A549 (cell line): ENCODE data around the gene COBL.

ENCODE experiments used
- CTCF ChIP-seq: fragments of >200 bp; sonication (Bioruptor Twin); formaldehyde crosslinking; IDR thresholded peaks from 3 replicates; pipeline ENCODE4 v1.5.1; 2016
- EP300 ChIP-seq, 2 experiments: fragments of >200 bp; sonication (Bioruptor Twin); formaldehyde crosslinking; IDR thresholded peaks; 2 replicates in 1 of 2; 3 replicates in 1 of 2; pipeline ENCODE4 v1.6.1; 2016 to 2017
- JUN ChIP-seq, 2 experiments: fragments of >200 bp; sonication (Bioruptor Twin); formaldehyde crosslinking; IDR thresholded peaks; 2 replicates in 1 of 2; 3 replicates in 1 of 2; pipeline ENCODE4 v1.6.1; 2016 to 2017
- MAX ChIP-seq: IDR thresholded peaks from 2 replicates; pipeline ENCODE4 v1.6.1; 2012
- NFE2L2 ChIP-seq: fragments of 150-350 bp; conservative IDR thresholded peaks from 2 replicates; pipeline ENCODE4 v1.6.1; 2014; ENCODE audit warnings: low read length

DNA sequence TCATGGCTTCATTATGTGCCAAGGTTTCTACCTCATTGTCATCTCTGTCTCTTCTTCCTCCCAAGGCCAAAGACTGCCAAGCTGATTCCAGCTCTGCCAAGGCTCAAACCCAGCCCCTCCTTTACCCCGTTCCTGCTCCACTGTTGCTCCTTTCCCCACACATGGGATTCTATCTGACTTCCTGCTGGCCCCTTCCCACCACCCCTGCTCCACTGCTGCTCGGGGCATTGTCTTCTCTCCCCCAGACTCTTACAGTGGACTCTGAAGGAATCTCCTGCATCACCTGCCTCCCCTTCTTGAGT lies 86.3 kb downstream of the COBL start:
- TF ChIP-seq CTCF (no peak), NFE2L2 (no peak), JUN (IDR thresholded peaks at IDR 0.05) (no peak), EP300 (IDR thresholded peaks at IDR 0.05) (no peak), MAX (no peak)
